CD4-positive, alpha-beta T cell treated with Interleukin-15 for 4 hours (primary cell): ENCODE measurements around the gene UCP2.

Experiments used
- DNase-seq: peaks from one replicate; pipeline ENCODE4 v3.0.0-alpha.2; 2020; ENCODE audit warnings: low spot score

Gene UCP2

GRCh38 chr11:73971175-73971719 is 11.4 kb downstream of the UCP2 start:
- DNase-seq: peak; percentile 31

GRCh38 chr11:73969991-73970800 is 12.4 kb downstream of the UCP2 start:
- peak; percentile 65 for DNase-seq

- DNase-seq: peak; percentile 24
These were observed 13.6 kb downstream of the UCP2 start for GRCh38 chr11:73969091-73969490.

- DNase-seq: peak; percentile 25
These were observed 14.2 kb downstream of the UCP2 start for GRCh38 chr11:73968356-73968966.

- DNase-seq: no peak
These were observed 16.9 kb downstream of the UCP2 start for GRCh38 chr11:73965764-73966121.

- DNase-seq: no peak
These were observed 17.4 kb downstream of the UCP2 start for GRCh38 chr11:73965076-73965763.

- no peak for DNase-seq
These were observed 18.8 kb downstream of the UCP2 start for GRCh38 chr11:73963861-73964260.

- DNase-seq: no peak
These were observed 20.4 kb downstream of the UCP2 start for GRCh38 chr11:73962101-73962705.

- no peak for DNase-seq
These were observed 21.3 kb downstream of the UCP2 start for GRCh38 chr11:73961321-73961720.

GRCh38 chr11:73958521-73959141 is 24.0 kb downstream of the UCP2 start:
- DNase-seq: no peak

GRCh38 chr11:73957654-73958361 is 24.8 kb downstream of the UCP2 start:
- no peak for DNase-seq

GRCh38 chr11:73956876-73957653 is 25.6 kb downstream of the UCP2 start:
- DNase-seq: no peak

GRCh38 chr11:73951797-73952196 is 30.8 kb downstream of the UCP2 start:
- DNase-seq: no peak

GRCh38 chr11:73950869-73951710 is 31.6 kb downstream of the UCP2 start, which contains the start of gene DNAJB13:
Gene DNAJB13, plus strand, starts transcription at chr11:73951026. Its CDS starts 44 bp downstream, at chr11:73951070.
- DNase-seq: no peak

- DNase-seq: no peak
These were observed 32.7 kb downstream of the UCP2 start for GRCh38 chr11:73949912-73950311.

- DNase-seq: no peak
These were observed 33.4 kb downstream of the UCP2 start for GRCh38 chr11:73949246-73949645.

GRCh38 chr11:73946798-73947458 is 35.7 kb downstream of the UCP2 start:
- DNase-seq: no peak

GRCh38 chr11:73945396-73945795 is 37.2 kb downstream of the UCP2 start:
- DNase-seq: no peak

- DNase-seq: no peak
These were observed 37.7 kb downstream of the UCP2 start for GRCh38 chr11:73944901-73945300.
